ENCODE results near the gene RORC.

Gene RORC

DNA sequence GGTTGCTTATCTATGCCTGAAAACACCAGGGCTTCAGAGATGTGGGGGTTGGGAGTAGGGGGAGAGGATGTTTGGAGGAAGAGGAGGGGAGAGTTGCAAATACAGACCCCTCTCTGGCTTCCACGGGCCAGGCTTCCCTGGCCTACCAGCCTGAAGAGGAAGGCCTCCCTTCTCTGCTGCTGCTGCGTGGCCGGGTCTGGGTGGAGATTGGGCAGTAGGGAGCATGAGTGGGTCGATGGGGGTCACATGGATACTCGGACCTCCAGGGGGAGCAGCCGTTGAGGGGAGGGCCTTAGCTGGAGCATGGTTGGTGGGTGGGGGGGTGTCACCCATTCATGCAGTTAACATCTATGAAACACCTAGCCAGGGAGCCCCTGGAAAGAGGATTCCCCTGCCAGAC is 1.5 kb downstream of the RORC start:
- Histone ChIP-seq H3K27me3 (replicated peaks; ENCODE audit: control insufficient read depth, insufficient read depth, low read length) (no peaks in the 10 kb centered on the region; the same call in 1 of the 2 replicates), H3K4me3 (replicated peaks; ENCODE audit: low read depth, low read length) (no peak overlapping the region), H3K36me3 (ENCODE audit: control insufficient read depth, insufficient read depth, low read length) (no peaks in the 10 kb centered on the region)
- no peak for DNase-seq (ENCODE audit: extremely low read depth, insufficient read length)
- TF ChIP-seq, protein P1, sequence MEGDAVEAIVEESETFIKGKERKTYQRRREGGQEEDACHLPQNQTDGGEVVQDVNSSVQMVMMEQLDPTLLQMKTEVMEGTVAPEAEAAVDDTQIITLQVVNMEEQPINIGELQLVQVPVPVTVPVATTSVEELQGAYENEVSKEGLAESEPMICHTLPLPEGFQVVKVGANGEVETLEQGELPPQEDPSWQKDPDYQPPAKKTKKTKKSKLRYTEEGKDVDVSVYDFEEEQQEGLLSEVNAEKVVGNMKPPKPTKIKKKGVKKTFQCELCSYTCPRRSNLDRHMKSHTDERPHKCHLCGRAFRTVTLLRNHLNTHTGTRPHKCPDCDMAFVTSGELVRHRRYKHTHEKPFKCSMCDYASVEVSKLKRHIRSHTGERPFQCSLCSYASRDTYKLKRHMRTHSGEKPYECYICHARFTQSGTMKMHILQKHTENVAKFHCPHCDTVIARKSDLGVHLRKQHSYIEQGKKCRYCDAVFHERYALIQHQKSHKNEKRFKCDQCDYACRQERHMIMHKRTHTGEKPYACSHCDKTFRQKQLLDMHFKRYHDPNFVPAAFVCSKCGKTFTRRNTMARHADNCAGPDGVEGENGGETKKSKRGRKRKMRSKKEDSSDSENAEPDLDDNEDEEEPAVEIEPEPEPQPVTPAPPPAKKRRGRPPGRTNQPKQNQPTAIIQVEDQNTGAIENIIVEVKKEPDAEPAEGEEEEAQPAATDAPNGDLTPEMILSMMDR (IDR thresholded peaks at IDR 0.05; ENCODE audit: insufficient read depth, low read length, poor library complexity, severe bottlenecking) = no peak

DNA sequence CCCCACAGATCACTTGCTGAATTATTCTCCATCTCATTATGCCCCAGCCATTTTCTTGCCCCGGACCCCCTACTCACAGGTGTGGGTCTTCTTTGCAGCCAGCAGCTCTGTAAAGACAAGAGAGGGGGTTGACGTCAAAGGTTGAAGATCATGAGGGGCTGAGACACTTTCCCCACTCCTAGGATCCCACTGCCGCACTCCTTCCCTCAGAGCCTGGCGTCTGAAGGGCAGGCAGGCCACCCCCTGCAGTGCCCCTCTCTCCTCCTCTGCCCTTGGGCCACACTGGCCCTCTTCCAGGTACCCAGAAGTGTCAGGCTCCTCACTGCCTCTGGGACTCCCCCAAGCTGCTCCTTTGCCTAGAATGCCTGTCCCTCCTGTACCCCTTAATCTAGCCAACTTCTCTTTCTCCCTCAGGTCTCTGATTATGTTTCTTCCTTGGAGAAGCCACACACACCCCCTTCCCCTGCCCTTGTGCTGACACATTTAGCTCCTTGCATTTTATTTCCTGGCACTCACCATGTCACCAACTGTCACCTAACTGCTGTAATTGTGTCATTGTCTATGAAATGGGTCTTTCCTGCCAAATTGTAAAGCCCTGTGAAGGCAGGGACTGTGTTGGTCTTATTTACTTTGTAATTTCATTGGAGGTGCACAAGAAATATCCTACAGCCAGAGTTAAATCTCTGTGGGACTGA is 2.1 kb downstream of the RORC start:
- no peak overlapping the region for H3K4me3 ChIP-seq (replicated peaks; ENCODE audit: low read depth, low read length)

DNA sequence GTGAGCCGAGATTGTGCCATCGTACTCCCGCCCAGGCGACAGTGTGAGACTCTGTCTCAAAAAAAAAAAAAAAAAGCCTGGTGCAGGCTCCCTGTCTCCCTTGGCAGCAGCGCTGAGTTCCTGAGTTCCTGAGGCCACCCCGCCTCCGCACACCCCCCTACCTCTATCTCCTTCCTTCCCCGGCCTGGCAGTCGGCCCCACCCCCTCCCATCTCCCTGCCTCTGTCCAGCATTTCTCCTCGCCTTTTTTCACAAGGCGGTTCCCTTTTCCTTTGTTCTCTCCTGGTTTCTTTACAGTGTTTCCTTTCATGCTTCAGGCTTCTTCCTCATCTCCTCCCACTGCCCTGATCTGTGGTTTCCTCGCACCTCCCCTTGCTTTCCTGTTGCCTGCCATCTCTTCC is 2.7 kb downstream of the RORC start:
- no peak for DNase-seq (ENCODE audit: extremely low read depth, insufficient read length)
- Histone ChIP-seq H3K27me3 (replicated peaks; ENCODE audit: control insufficient read depth, insufficient read depth, low read length) (peaks cover 1% of the 10 kb centered on the region), H3K4me3 (replicated peaks; ENCODE audit: low read depth, low read length) (no peak overlapping the region), H3K36me3 (ENCODE audit: control insufficient read depth, insufficient read depth, low read length) (no peaks in the 10 kb centered on the region)
- TF ChIP-seq, protein P1 (IDR thresholded peaks at IDR 0.05; ENCODE audit: insufficient read depth, low read length, poor library complexity, severe bottlenecking) = no peak

More for the DNA sequence above, 2.1 kb downstream of the RORC start:
- DNase-seq (ENCODE audit: extremely low read depth, insufficient read length) = no peak
- H3K36me3 ChIP-seq (ENCODE audit: control insufficient read depth, insufficient read depth, low read length) = no peaks in the 10 kb centered on the region
- TF ChIP-seq, protein P1 (IDR thresholded peaks at IDR 0.05; ENCODE audit: insufficient read depth, low read length, poor library complexity, severe bottlenecking) = no peak
- H3K27me3 ChIP-seq (replicated peaks; ENCODE audit: control insufficient read depth, insufficient read depth, low read length) = no peaks in the 10 kb centered on the region; the same call in 1 of the 2 replicates

DNA sequence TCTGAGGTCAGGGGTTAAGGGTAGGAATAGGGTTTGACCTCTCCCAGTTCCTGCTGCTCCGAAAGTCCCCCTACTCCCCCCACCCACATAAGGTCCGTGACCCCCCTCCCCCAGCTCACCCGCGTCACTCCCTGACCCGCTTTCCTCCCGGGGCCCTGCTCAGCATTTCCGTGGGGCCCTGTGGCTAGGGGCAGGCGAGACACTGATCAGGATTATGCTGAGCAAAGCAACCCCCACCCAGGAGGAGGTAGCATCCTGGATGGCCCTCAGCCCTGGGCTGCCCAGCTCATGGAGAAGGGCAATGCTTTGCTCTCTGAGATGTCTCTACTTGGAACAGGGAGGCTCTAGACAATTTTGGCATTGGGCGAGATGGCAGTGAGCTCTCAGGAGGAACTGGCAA is 3.7 kb downstream of the RORC start:
- TF ChIP-seq, protein P1 (IDR thresholded peaks at IDR 0.05; ENCODE audit: insufficient read depth, low read length, poor library complexity, severe bottlenecking) = no peak
- DNase-seq (ENCODE audit: extremely low read depth, insufficient read length) = no peak
- Histone ChIP-seq H3K36me3 (ENCODE audit: control insufficient read depth, insufficient read depth, low read length) (no peaks in the 10 kb centered on the region), H3K27me3 (replicated peaks; ENCODE audit: control insufficient read depth, insufficient read depth, low read length) (peaks cover 1% of the 10 kb centered on the region), H3K4me3 (replicated peaks; ENCODE audit: low read depth, low read length) (no peak overlapping the region)

DNA sequence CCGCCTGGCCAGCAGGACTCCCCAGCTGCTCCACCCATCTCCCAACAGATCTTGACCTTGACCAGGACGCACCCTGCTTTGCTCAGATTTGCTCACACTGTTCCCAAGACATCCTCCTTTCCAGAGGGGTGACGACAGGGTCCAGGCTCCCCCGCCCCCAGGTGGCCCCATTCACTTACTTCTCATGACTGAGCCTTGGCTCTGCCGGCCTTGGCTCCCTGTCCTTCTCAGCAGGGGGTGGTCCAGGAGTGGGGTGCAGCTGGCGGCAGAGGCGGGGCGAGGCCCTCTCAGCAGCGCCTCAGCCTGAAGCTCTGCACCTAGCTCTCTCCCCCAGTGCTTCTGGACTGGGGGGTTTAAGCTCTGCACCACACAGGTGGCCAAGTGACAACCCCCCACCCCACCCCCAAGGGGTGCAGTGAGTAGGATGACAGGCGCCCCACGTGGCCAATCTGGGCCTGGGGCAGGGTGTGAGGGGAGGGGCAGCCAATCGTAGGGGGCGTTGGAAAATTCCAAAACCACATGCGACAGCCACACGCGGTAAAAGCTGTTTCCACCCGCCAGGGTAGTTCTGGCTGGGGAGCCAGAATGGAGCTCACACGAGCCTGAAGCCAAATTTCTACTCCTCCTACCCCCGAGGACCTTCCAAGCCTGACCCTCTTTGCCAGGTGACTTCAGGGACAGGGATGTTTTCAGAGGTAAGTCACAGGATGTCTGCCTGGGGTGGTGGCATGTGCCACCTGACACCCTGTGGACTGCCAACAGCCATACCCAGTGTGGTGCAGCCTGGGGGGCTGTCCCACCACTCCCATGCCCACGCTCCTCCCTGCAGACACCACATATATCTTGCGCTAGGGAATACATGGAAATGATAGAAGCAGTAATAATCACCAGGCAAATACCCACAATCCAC is 5.6 kb downstream of the RORC start:
- H3K4me3 ChIP-seq (replicated peaks; ENCODE audit: low read depth, low read length) = no peak overlapping the region
- TF ChIP-seq, protein P1 (IDR thresholded peaks at IDR 0.05; ENCODE audit: insufficient read depth, low read length, poor library complexity, severe bottlenecking) = no peak
- peaks cover 1% of the 10 kb centered on the region for H3K27me3 ChIP-seq (replicated peaks; ENCODE audit: control insufficient read depth, insufficient read depth, low read length)
- H3K36me3 ChIP-seq (ENCODE audit: control insufficient read depth, insufficient read depth, low read length) = no peaks in the 10 kb centered on the region
- DNase-seq (ENCODE audit: extremely low read depth, insufficient read length) = no peak
